ENCODE data around the gene VAMP8. TPM values are rescaled to one million over a fixed set of nuclear protein-coding genes. Genes with fewer than 3 reads are reported as not detected.

Gene VAMP8
- total and polyA plus RNA-seq, 10 of the 15 experiments (the other 5 are each of a cell fraction or from before 2014, with no cell fraction given) = 93.6 to 744 (median 217) TPM

GRCh38 chr2:85560812-85561279, 16.5 kb upstream of the VAMP8 start:
- Histone ChIP-seq H3K4me1 (ENCODE audit: control insufficient read depth, insufficient read depth, low read length) (no peaks in the 10 kb centered on the region; the same call in 1 of the 2 replicates), H3K4me3 (peak overlapping the region; percentile 98), H4K20me1 (ENCODE audit: control insufficient read depth, insufficient read depth) (no peaks in the 10 kb centered on the region), H3K9me3 (replicated peaks; ENCODE audit: control insufficient read depth, insufficient read depth, low read length) (no peaks in the 10 kb centered on the region), H3K27ac (ENCODE audit: control insufficient read depth, insufficient read depth) (peak overlapping the region; percentile 5; the same call in 1 of the 2 replicates), H3K9ac (ENCODE audit: control insufficient read depth, insufficient read depth, low read length) (peak overlapping the region; percentile 80), H3K36me3 (ENCODE audit: control insufficient read depth in 2 of 2, insufficient read depth in 2 of 2, low read length in 1 of 2) (peaks cover 0 to 5% of the 10 kb centered on the region in 2 experiments; a peak in 1 of 4 replicates), H3K4me2 (ENCODE audit: control insufficient read depth, insufficient read depth) (peak overlapping the region; percentile 66), H3K27me3 (replicated peaks in 1 of 2; ENCODE audit: control insufficient read depth in 2 of 2, insufficient read depth in 2 of 2, low read length in 1 of 2) (no peaks in the 10 kb centered on the region), H2AFZ (ENCODE audit: control insufficient read depth, low read depth, low read length) (peak overlapping the region; percentile 87), H3K79me2 (ENCODE audit: control insufficient read depth, insufficient read depth, low read length) (peaks cover 18% of the 10 kb centered on the region)
- TF ChIP-seq, protein P1, sequence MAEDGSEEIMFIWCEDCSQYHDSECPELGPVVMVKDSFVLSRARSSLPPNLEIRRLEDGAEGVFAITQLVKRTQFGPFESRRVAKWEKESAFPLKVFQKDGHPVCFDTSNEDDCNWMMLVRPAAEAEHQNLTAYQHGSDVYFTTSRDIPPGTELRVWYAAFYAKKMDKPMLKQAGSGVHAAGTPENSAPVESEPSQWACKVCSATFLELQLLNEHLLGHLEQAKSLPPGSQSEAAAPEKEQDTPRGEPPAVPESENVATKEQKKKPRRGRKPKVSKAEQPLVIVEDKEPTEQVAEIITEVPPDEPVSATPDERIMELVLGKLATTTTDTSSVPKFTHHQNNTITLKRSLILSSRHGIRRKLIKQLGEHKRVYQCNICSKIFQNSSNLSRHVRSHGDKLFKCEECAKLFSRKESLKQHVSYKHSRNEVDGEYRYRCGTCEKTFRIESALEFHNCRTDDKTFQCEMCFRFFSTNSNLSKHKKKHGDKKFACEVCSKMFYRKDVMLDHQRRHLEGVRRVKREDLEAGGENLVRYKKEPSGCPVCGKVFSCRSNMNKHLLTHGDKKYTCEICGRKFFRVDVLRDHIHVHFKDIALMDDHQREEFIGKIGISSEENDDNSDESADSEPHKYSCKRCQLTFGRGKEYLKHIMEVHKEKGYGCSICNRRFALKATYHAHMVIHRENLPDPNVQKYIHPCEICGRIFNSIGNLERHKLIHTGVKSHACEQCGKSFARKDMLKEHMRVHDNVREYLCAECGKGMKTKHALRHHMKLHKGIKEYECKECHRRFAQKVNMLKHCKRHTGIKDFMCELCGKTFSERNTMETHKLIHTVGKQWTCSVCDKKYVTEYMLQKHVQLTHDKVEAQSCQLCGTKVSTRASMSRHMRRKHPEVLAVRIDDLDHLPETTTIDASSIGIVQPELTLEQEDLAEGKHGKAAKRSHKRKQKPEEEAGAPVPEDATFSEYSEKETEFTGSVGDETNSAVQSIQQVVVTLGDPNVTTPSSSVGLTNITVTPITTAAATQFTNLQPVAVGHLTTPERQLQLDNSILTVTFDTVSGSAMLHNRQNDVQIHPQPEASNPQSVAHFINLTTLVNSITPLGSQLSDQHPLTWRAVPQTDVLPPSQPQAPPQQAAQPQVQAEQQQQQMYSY (CRISPR knock-in tag; IDR thresholded peaks at IDR 0.05) = no peak
- TF ChIP-seq SIX5 (IDR thresholded peaks at IDR 0.05; ENCODE audit: low read depth, low read length, severe bottlenecking) (no peak), NBN (IDR thresholded peaks at IDR 0.05) (no peak), RELA (IDR thresholded peaks at IDR 0.05; ENCODE audit: borderline replicate concordance, partially characterized antibody) (no peak), JUNB (IDR thresholded peaks at IDR 0.05) (no peak), STAT1 (conservative IDR thresholded peaks at IDR 0.05) (no peak), TCF12 (IDR thresholded peaks at IDR 0.05; ENCODE audit: low read depth, low read length) (no peak), MYC (IDR thresholded peaks at IDR 0.05; ENCODE audit: insufficient read depth, insufficient read length, insufficient replicate concordance, low read length, severe bottlenecking) (no peak), CBFB (IDR thresholded peaks at IDR 0.05; ENCODE audit: low read depth) (no peak), ZBTB33 (IDR thresholded peaks at IDR 0.05) (no peak), LARP7 (IDR thresholded peaks at IDR 0.05) (no peak), CREB1 (IDR thresholded peaks at IDR 0.05; ENCODE audit: low read depth) (no peak), MXI1 (IDR thresholded peaks at IDR 0.05; ENCODE audit: low read depth, low read length) (no peak; the same call in 1 of the 2 replicates), SREBF1 (IDR thresholded peaks at IDR 0.05; ENCODE audit: low read length) (no peak), HSF1 (IDR thresholded peaks at IDR 0.05; ENCODE audit: low read depth, low read length) (no peak), ZNF384 (IDR thresholded peaks at IDR 0.05; ENCODE audit: borderline replicate concordance, low read depth, low read length) (no peak), CBX5 (IDR thresholded peaks at IDR 0.05; ENCODE audit: low read depth) (no peak), POLR2AphosphoS2 (IDR thresholded peaks at IDR 0.05; ENCODE audit: low read depth, low read length) (no peak), TBL1XR1 (IDR thresholded peaks at IDR 0.05; ENCODE audit: low read depth, low read length) (no peak)
- peak; percentile 34 for ATAC-seq
- 1% methylated on average over 14 of the region's 14 CpGs for WGBS (ENCODE audit: insufficient coverage, insufficient replicate concordance, low lambda C conversion rate, missing lambda C conversion rate)
- in situ Hi-C loops (cut with MboI) = no loop called here
- BruUV-seq (replicated peaks) = TSS peak; percentile 65
- ChIA-PET POLR2A (interaction anchor here (0.6 to 6.2 kb wide), 14 partner anchors 11 to 626 kb away, joined by 3 to 32 read pairs (median 6); partner anchors contain the start of genes MAT2A, RNF181, TMEM150A and VAMP8), SMC1A (ENCODE audit: uncharacterized antibody, unreplicated experiment) (interaction anchor here (0.7 to 3.2 kb wide), 9 partner anchors 10 to 507 kb away, joined by 3 to 21 read pairs (median 7); partner anchors contain the start of gene RNF181), CTCF (interaction anchor here (0.6 to 4.4 kb wide), 8 partner anchors 9 to 260 kb away, joined by 3 to 28 read pairs (median 3); no protein-coding TSS in a partner anchor), RAD21 (ENCODE audit: unreplicated experiment) (interaction anchor here (0.9 to 2.7 kb wide), 7 partner anchors 8 to 141 kb away, joined by 3 to 15 read pairs (median 4); partner anchors contain the start of genes SH2D6 and VAMP8)
- no peak for FAIRE-seq
- no peak for DNase-seq (ENCODE audit: low read depth, low spot score)
- intact Hi-C loops (cut with micrococcal nuclease; ENCODE audit: unreplicated experiment) = loop anchor here (2.0 kb wide), 1 partner anchor 42 kb away; the partner anchor contains the start of gene TMEM150A

Measured in GM12878 (cell line).